Measurements from ENCODE around the gene NR2C2. TPM values are rescaled to one million over a fixed set of nuclear protein-coding genes. Genes with fewer than 3 reads are reported as not detected.

The NR2C2 gene
- total and polyA plus RNA-seq, 10 of the 15 experiments (the other 5 are each of a cell fraction or from before 2014, with no cell fraction given), result 2.7 to 30.3 (median 18.3) TPM

GRCh38 chr3:14988988-14989394, 41.6 kb downstream of the NR2C2 start (continued):
- TF ChIP-seq CBX3 (IDR thresholded peaks at IDR 0.05; ENCODE audit: borderline replicate concordance, low read depth) (no peak), FOXM1 (IDR thresholded peaks at IDR 0.05; ENCODE audit: low read depth, low read length) (no peak), RAD21 (IDR thresholded peaks at IDR 0.05; ENCODE audit: insufficient read depth, low read depth, low read length) (peak; percentile 54; the same call in 1 of the 2 replicates), E2F8 (IDR thresholded peaks at IDR 0.05; ENCODE audit: low read depth, partially characterized antibody) (no peak), KDM1A (IDR thresholded peaks at IDR 0.05; ENCODE audit: borderline replicate concordance) (no peak)

- H3K9me3 ChIP-seq (replicated peaks; ENCODE audit: control insufficient read depth, insufficient read depth, low read length), result no peaks in the 10 kb centered on the region
- H3K4me3 ChIP-seq, result no peak overlapping the region
- intact Hi-C loops (cut with micrococcal nuclease; ENCODE audit: unreplicated experiment), result loop anchor here (2.0 kb wide), 1 partner anchor 41 kb away; no protein-coding TSS in a partner anchor
- H4K20me1 ChIP-seq (ENCODE audit: control insufficient read depth, insufficient read depth), result no peaks in the 10 kb centered on the region
- H3K27me3 ChIP-seq (replicated peaks in 1 of 2; ENCODE audit: control insufficient read depth in 2 of 2, insufficient read depth in 2 of 2, low read length in 1 of 2), result no peaks in the 10 kb centered on the region
- ATAC-seq (no peak), DNase-seq (ENCODE audit: low read depth, low spot score) (no peak), FAIRE-seq (no peak)
- WGBS (ENCODE audit: insufficient coverage, insufficient replicate concordance, low lambda C conversion rate, missing lambda C conversion rate), result 67% methylated on average over 3 of the region's 3 CpGs
- ChIA-PET RAD21 (ENCODE audit: unreplicated experiment) (interaction anchor here (0.7 to 1.5 kb wide), 5 partner anchors 42 to 323 kb away, joined by 3 to 5 read pairs (median 3); partner anchors contain the start of gene RBSN), POLR2A (interaction anchor here (1.1 to 1.3 kb wide), 3 partner anchors 10 to 75 kb away, joined by 3 to 6 read pairs (median 4); partner anchors contain the start of gene MRPS25), CTCF (interaction anchor here (0.8 to 1.8 kb wide), 12 partner anchors 7 to 109 kb away, joined by 3 to 9 read pairs (median 4); partner anchors contain the start of gene RBSN), SMC1A (ENCODE audit: uncharacterized antibody, unreplicated experiment) (interaction anchor here (1.2 to 2.7 kb wide), 9 partner anchors 9 to 107 kb away, joined by 3 to 9 read pairs (median 4); no protein-coding TSS in a partner anchor)
- in situ Hi-C loops (cut with MboI), result no loop called here
- H3K4me1 ChIP-seq (ENCODE audit: control insufficient read depth, insufficient read depth, low read length), result no peaks in the 10 kb centered on the region
- H3K79me2 ChIP-seq (ENCODE audit: control insufficient read depth, insufficient read depth, low read length), result peaks cover 7% of the 10 kb centered on the region
- H3K36me3 ChIP-seq (ENCODE audit: control insufficient read depth in 2 of 2, insufficient read depth in 2 of 2, low read length in 1 of 2), result no peaks in the 10 kb centered on the region; a peak in 1 of 4 replicates
- no TSS peak for BruUV-seq (replicated peaks)
- H3K4me2 ChIP-seq (ENCODE audit: control insufficient read depth, insufficient read depth), result no peak overlapping the region
- H3K27ac ChIP-seq (ENCODE audit: control insufficient read depth, insufficient read depth), result no peak overlapping the region
- H2AFZ ChIP-seq (ENCODE audit: control insufficient read depth, low read depth, low read length), result no peak overlapping the region
- H3K9ac ChIP-seq (ENCODE audit: control insufficient read depth, insufficient read depth, low read length), result no peak overlapping the region
- no peak for TF ChIP-seq CHD1 (IDR thresholded peaks at IDR 0.05; ENCODE audit: low read depth, low read length)
- TF ChIP-seq, protein P1, sequence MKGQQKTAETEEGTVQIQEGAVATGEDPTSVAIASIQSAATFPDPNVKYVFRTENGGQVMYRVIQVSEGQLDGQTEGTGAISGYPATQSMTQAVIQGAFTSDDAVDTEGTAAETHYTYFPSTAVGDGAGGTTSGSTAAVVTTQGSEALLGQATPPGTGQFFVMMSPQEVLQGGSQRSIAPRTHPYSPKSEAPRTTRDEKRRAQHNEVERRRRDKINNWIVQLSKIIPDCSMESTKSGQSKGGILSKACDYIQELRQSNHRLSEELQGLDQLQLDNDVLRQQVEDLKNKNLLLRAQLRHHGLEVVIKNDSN (IDR thresholded peaks at IDR 0.05; ENCODE audit: borderline replicate concordance, extremely low read length, insufficient read depth, low read depth, low read length), result no peak
- TF ChIP-seq ZNF274 (IDR thresholded peaks at IDR 0.05; ENCODE audit: insufficient read depth, insufficient read length), result no peak
- TF ChIP-seq NFYA (IDR thresholded peaks at IDR 0.05; ENCODE audit: borderline replicate concordance, low read depth, low read length), result no peak
- no peak for TF ChIP-seq ZBTB11 (CRISPR knock-in tag; IDR thresholded peaks at IDR 0.05)
- no peak for TF ChIP-seq ZNF207 (IDR thresholded peaks at IDR 0.05; ENCODE audit: borderline replicate concordance)
- TF ChIP-seq GATAD2B (conservative IDR thresholded peaks at IDR 0.05; ENCODE audit: low read depth), result no peak
- no peak for TF ChIP-seq RAD21 (IDR thresholded peaks at IDR 0.05; ENCODE audit: insufficient read depth, low read depth, low read length)
- no peak for TF ChIP-seq POU2F2 (IDR thresholded peaks at IDR 0.05; ENCODE audit: borderline replicate concordance, low read depth, low read length)
These were observed 42.8 kb downstream of the NR2C2 start for GRCh38 chr3:14989943-14990779.
